ENCODE measurements around the gene ZFP91.
"Not testable (repeated sequence)": the region's sequence is repeated elsewhere in the genome, so short reads cannot be mapped to it uniquely, and the experiment has no call there.

The ZFP91 gene, protein sequence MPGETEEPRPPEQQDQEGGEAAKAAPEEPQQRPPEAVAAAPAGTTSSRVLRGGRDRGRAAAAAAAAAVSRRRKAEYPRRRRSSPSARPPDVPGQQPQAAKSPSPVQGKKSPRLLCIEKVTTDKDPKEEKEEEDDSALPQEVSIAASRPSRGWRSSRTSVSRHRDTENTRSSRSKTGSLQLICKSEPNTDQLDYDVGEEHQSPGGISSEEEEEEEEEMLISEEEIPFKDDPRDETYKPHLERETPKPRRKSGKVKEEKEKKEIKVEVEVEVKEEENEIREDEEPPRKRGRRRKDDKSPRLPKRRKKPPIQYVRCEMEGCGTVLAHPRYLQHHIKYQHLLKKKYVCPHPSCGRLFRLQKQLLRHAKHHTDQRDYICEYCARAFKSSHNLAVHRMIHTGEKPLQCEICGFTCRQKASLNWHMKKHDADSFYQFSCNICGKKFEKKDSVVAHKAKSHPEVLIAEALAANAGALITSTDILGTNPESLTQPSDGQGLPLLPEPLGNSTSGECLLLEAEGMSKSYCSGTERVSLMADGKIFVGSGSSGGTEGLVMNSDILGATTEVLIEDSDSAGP

DNA sequence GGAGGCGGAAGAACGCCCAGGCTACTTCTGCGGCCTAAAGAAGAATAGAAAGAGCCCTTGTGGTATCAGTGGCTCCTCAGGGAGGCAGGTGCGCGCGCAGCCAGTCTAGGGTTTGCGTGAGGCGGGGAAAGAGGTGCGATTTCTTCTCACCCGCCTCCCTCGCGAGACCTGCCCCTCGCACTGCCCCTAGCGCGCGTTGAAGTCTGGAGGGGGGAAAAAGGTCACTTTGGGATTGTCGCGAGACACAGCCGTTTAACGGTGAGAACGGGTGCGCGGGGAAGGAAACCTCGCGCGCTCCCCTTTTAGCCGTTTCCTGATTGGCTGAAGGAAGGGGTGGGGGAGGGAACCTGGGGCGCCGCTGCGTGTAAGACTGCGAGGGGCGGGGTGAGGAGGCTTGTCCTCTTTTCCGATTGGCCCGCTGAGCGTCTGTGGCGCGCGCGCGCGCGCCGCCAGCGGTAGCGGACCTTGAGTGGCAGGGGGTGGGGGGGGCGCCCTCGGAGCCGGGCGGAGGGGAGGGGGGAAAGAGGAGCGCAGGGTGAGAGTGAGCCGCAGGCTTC lies at the start of gene ZFP91:
ZFP91 (plus strand) TSS at position 429 of the 557 bp plus-strand sequence. CDS start 219 bp downstream, outside the sequence.
- DNase-seq (ENCODE audit: low read depth in 2 of 2) = peak; percentile 94

DNA sequence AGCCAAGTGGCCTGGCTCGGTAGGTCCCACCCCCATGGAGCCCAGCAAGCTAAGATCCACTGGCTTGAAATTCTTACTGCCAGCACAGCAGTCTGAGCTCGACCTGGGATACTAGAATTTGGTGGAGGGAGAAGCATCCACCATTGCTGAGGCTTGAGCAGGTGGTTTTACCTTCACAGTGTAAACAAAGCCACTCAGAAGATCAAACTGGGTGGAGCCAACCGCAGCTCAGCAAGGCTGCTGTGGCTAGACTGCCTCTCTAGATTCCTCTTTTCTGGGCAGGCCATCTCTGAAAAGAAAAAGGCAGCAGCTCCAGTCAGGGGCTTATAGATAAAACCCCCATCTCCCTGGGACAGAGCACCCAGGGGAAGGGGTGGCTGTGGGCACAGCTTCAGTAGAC lies 48.6 kb upstream of the ZFP91 start:
- DNase-seq (ENCODE audit: low read depth in 2 of 2) = peak in 1 of 2 donors; percentile 14

DNA sequence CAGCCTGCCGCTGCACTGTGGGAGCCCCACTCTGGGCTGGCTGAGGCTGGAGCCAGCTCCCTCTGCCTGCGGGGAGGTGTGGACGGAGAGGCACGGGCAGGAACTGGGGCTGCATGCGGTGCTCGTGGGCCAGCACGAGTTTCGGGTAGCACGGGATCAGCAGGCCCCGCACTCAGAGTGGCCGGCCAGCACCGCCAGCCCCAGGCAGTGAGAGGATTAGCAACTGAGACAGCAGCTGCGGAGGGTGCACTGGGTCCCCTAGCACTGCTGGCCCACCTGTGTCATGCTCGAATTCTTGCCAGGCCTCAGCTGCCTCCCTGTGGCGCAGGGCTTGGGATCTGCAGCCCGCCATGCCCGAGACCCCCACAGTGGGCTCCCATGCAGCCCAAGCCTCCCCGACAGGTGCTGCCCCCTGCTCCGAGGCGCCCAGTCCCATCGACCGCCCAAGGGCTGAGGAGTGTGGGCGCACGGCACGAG lies 47.0 kb upstream of the ZFP91 start:
- no peak for DNase-seq (ENCODE audit: low read depth in 2 of 2)

DNA sequence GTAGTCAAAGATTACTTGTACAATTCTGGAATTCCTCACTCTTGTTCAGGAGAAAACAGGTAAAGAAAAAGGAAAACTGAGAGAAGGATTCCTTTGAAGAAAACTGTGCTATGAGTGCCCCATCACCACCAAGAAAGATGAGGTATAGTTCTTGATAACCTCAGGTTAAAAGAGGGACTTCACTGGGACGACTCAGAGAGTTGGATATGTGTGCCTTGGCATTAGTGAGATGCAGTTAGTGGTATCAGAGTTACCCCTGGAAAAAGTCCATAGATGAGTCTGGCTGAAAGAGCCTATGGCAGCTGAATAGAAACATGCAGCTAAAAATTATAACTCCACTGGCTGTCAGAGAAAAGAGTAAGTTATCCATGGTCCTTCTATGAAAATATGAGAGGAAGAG lies 32.0 kb upstream of the ZFP91 start:
- no peak for DNase-seq (ENCODE audit: low read depth in 2 of 2)

DNA sequence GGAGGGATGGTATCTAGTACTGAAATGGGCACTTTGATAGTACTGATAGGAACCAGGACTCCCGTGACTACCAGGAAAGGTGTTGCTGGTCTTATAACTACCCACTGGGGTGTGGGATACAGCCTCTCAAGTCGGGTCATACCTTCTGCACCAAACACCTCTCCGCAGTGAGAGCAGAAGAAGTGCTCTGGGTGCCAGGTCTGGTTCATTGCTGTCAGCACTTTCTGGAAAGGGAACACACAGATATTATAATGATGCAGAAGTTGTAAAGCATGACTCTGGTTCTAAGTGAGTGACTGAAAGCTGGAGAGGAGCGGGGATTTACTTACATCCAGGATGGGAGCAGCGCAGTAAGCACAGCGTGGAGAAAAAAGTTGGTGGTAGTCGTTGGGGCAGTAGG lies 29.2 kb upstream of the ZFP91 start:
- no peak for DNase-seq (ENCODE audit: low read depth in 2 of 2)

DNA sequence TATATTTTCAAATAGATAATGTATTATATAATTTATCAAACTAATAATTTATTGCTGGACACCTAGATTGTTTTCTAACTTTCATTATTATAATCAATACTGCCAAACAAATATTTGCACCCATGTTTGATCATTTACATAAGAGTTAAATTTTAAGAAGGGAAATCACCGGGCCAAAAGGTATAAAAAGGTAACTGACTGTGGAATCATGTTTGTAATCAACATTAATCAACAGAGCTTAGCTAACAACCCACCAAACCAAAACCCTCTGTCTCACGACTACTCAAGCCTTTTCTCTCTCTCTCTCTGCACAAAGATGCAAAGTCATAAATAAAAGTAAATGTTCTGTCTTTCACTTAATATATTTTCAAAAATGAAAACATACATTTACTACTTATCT lies 18.0 kb upstream of the ZFP91 start:
- no peak for DNase-seq (ENCODE audit: low read depth in 2 of 2)

DNA sequence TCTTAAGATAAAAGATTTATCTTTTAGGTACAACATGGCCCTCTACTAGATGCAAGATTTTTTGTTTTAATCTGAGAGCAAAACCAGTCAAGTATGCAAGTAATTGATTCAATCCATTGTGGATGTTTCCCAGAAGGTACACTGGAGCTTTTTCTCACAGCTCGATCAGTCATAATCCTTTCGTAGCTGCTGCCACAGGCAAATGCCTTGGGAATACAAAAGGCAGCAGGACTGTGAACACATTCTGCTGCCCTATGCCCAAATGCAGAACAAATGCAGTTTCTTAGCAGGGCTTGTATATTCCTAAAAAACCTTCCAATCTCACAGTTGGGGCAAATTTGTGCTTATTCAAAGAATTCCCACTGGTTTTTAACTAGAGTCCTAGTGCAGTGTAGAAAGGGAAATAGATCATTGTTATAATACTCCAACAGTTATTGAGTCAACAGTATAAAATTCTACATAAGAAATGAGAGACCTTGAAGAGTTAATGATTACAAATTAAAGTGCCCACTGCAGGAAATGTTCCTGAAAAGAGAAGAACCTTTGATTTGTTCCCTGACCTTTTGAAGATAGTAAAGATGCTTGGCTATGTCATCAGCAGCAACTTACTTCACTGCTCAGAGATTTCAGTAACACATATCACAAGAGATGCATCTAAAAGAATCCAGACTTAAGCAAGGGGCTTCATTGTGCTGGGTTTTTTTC lies 17.3 kb upstream of the ZFP91 start:
- DNase-seq (ENCODE audit: low read depth in 2 of 2) = no peak

DNA sequence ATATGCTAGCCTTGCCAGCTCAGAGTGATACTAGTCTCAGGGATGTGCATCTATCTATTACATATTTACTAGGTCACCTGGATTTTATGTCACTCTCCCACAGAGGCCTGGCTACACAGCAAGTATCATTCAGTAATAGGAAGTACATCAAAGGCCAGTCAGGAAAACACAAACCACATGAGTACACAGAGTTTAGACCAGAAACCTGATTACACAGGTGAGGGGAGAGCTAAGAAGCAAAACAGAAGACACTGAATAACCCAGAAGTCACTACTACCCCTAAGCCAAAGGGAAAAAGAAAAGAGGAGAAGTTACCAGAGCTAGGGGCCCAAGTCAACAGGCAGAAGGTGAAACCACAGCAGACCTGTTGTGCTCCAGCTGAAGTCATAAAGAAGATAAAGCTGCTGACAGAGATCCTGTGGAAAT lies 16.5 kb upstream of the ZFP91 start:
- no peak for DNase-seq (ENCODE audit: low read depth in 2 of 2)

DNA sequence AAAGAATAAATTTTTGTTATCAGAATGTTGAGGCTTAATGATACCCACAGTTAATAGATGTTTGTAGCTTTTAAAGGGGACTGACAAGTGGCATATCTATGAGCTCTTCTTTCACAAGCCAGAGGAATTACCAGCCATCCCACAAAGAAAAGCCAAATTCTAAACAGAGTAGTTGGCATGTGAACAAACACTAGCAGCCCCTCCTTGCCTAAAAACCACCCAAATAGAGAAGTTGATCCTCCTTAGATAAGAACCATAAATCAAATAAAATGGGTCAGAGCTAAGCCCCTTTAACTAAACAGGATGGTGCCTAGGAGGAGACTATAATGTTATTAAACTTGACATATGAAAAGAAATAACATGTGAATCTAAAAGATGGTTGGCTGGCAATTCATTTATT lies 14.6 kb upstream of the ZFP91 start:
- DNase-seq (ENCODE audit: low read depth in 2 of 2) = no peak

DNA sequence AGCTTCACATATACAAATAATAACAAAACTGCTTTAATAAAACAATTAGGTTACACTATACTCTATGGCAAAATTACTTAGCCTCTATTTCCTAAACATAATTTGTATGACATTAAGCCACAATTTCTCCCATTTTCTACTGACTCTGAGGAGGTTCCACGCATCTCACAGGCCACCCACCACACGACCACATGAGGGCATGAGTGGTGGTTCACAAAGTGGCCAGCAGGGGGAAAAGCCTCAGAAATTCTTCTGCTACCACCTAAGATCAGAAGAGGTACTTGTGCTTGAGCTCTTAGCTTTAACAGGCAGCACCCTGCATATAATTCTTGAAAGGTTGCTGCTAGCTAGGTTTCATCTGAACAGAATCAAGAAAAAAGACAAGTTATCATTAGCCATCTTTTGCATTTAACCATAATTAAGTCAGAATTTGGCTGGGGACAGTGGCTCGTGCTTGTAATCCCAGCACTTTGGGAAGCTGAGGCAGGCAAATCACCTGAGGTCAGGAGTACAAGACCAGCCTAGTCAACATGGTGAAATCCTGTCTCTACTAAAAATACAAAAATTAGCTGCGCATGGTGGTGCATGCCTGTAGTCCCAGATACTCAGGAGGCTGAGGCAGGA lies 10.9 kb upstream of the ZFP91 start:
- DNase-seq (ENCODE audit: low read depth in 2 of 2) = peak; percentile 59 to 60

DNA sequence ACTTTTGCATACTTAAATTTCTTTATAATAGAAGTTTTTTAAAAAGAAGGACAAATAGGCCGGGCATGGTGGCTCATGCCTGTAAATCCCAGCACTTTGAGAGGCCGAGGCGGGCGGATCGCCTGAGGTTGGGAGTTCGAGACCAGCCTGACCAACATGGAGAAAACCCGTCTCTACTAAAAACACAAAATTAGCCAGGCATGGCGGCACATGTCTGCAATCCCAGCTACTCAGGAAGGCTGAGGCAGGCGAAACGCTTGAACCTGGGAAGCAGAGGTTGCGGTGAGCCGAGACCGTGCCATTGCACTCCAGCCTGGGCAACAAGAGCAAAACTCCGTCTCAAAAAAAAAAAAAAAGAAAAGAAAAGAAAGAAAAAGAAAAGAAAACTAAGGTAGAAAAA lies 6.0 kb upstream of the ZFP91 start:
- not testable (repeated sequence) for DNase-seq (ENCODE audit: low read depth in 2 of 2)

DNA sequence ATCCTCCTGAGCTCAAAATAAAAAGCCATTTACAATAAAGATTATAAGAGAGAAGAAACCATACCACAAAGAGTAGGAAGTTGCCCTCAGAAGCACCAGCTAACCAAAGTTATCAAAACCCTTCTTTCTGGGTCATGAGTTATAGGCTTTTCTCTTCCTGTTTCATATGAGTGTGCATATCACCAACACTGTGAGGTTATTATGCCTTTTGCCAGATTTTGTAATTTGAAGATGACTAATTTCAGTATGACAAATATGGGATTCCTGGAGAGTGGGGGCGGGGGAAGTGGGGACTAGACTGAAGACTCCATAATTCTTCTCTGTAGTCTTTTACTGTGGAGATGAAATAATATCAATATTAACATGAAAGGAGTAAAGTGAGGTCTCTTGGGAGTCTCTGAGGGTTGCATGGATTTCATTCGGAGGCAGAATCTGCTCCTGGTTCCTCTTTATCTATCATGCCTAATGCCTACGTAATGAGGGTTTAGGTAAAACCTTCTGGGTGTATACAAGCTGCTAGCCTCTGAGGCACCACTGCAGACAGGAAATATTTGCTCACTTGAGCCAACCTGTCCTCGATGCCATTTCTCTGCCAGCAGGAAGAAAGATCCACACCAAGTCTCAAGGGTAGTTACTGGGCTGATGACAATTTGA lies 5.3 kb upstream of the ZFP91 start:
- peak; percentile 17 to 24 for DNase-seq (ENCODE audit: low read depth in 2 of 2)

DNA sequence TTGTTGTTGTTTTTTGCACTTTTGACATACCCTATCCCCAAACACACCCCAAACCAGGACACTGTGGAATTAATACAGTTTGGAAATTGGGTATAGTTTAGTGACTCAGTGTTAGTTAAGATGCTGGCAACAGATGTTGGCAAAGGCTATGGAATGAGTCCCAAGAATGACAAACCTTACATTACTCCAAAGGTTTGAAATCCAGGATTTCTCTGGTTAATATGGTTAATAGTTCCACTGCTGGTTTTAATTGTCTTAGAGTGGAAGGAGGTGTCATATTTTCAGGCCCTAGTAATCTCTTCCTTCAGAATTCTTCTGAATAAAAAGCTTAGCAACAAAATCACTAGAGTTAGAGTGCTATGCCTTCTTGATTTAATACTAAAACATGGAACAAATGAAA lies 4.0 kb upstream of the ZFP91 start:
- DNase-seq (ENCODE audit: low read depth in 2 of 2) = no peak

DNA sequence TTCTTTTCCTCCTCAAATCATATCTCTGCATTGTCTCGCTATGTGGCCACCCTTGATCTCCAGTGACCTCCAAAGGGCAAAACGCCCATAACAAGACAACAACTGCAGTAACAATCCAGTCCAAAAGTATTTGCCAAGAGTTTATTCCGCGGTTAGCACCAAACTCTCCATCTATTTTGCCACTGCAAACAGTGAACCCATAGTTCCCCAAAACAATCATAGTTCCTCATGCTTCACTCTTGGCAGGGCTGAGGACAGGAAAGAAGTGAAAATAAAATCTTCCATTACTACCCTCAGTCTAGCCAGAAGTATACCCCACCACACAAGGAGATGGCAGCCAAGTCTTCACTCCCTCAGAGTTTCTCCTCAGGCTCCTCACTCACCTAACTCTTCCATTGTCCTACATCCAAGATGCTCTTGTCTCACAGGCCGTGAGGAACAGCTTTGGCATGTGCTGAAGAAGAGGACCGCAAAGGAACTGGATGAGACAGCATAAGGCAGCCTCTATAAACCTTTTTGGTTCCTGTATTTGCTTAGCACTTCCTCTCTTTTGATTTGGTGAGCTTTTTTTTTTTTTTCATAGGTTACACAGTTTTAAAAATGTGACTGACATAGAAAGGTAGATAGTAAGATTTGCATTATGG lies 3.4 kb upstream of the ZFP91 start, which contains the start of gene LPXN:
LPXN (minus strand) TSS at position 480 of the 644 bp plus-strand sequence; CDS start at position 396, 84 bp downstream.
- DNase-seq (ENCODE audit: low read depth in 2 of 2) = peak; percentile 17 to 26

DNA sequence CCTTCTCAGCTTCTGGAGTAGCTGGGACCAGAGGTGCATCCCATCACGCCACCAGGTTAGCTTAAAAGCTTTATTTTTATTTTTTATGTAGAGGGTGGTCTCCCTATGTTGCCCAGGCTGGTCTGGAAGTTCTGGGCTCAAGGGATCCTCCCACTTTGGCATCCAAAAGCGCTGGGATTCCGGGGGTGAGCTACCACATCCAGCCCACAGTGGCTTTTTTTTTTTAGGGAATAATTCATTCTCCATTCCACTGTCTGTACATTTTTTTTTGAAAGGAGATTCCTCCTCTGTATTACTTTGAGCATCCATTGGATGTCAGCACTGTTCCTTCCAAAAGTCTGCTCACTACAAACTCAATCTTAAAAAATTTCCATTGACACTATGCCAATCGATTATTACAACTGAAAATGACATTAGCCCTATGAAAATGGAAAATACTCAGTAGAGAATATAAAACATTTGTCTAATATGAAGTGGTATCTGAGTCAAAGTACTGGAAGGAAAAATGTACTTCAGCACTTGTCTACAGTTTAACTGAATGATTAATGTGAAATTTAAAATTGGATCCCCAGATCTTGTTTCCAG lies 1.9 kb upstream of the ZFP91 start:
- no peak for DNase-seq (ENCODE audit: low read depth in 2 of 2)

DNA sequence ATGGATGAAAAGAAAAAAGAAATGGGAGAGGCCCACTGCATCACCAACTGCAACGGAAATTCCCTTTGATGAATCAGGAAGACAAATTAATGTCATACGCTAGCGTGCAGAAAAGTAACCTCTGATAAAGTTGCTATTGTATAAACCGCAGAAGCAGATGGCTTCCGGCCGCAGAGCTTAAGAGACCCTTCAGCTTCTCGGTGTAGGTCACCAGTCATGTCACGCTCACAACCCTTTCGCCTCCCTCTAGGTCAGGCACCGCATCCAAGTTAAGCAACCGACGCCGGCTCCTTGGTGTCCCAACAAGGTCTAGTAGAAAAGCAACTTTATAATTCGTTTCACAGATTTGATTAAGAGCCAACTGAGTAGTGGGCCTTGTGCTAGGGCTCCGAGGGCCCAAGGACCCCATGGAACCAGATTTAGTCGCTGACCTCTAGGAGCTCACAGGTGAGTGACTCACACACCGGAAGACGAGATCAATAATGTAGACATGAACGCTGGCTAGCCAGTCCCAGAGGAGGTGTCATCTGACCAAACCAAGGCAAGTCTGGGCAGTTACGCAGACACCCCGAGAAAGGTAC lies 1.2 kb upstream of the ZFP91 start:
- DNase-seq (ENCODE audit: low read depth in 2 of 2) = peak; percentile 60 to 64

DNA sequence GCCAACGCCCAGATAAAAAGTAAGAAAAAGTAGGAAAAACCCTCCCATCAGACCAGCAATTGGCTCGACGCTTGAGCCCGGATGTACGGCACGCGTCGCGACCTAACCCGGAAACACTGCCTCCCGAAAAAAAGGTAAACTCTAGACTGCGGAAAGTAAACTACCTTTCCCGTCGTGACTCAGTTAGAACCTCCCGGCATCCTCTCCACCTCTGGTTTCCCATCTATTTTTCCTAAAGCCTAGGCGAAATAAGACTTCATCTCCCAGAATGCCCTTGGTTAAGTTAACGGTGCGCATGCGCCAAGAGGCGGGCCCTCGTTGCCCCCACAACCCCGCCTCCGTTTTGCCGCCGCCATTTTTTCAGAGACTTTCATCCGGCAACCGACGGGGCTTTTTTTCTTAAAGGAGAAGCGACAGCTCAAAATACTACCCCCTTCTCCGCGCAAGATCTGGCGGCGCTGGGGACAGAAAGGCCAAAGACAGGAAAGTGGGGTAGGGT lies 678 bp upstream of the ZFP91 start:
- peak; percentile 86 to 89 for DNase-seq (ENCODE audit: low read depth in 2 of 2)

DNA sequence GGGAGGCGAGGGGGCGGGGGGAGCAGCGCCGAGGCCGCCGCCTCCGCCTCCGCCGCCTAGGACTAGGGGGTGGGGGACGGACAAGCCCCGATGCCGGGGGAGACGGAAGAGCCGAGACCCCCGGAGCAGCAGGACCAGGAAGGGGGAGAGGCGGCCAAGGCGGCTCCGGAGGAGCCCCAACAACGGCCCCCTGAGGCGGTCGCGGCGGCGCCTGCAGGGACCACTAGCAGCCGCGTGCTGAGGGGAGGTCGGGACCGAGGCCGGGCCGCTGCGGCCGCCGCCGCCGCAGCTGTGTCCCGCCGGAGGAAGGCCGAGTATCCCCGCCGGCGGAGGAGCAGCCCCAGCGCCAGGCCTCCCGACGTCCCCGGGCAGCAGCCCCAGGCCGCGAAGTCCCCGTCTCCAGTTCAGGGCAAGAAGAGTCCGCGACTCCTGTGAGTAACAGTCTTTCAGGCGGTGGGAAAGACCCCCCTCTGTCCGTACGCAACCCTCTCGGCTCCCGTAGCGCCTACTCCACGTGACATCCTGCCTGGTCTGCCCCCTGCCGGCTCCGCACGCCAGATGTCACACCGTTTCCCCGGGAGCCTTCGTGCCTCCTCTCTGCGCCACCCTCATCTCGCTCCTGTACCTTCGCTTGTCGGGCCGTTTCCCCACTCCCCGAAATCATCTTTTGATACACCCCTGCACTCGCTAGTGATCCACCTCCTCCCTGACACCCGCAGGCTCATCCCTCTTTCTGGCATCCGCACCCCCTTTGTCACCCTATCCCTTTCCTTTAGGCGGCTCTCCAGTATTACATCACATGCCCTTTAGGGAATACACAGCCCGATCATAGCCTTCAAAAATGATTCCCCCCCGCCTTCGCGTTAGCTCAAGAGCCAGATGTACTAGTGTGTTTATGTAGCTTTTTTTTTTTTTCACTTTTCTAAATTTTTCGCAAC lies 598 bp downstream of the ZFP91 start:
- DNase-seq (ENCODE audit: low read depth in 2 of 2) = peak; percentile 83 to 85

DNA sequence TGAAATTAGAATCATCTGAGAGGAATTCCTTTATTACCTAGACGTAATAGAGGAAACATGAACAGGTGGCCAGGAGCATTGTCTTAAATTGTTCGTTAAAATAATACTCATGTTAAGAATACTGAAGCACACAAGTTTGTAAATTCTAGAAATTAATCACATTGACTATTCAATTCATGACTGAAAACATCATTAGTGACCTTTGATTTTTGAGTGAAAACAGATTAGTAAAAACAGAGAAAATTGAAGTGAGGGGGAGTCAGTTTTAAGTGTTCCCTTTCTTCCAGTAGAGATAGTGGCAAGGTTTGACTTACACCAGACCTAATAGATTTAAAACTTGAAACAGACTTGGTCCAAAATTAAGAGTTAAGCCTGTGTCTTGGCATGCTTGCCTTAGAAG lies 1.4 kb downstream of the ZFP91 start:
- DNase-seq (ENCODE audit: low read depth in 2 of 2) = no peak
